GM12875 (cell line): Measurements from ENCODE around the gene SLC43A1.

Experiments used
- H3K4me3 ChIP-seq: one replicate; pipeline ENCODE4 v1.5.1; 2011; ENCODE audit warnings: low read depth, low read length, control low read depth
- TF ChIP-seq, protein P1 (sequence below): IDR thresholded peaks from 2 replicates; pipeline ENCODE4 v1.5.1; 2011; ENCODE audit warnings: low read depth, mild to moderate bottlenecking, control low read depth, inconsistent platforms, low read length, moderate library complexity, borderline replicate concordance; ENCODE audit not compliant: insufficient read depth

Gene SLC43A1

DNA sequence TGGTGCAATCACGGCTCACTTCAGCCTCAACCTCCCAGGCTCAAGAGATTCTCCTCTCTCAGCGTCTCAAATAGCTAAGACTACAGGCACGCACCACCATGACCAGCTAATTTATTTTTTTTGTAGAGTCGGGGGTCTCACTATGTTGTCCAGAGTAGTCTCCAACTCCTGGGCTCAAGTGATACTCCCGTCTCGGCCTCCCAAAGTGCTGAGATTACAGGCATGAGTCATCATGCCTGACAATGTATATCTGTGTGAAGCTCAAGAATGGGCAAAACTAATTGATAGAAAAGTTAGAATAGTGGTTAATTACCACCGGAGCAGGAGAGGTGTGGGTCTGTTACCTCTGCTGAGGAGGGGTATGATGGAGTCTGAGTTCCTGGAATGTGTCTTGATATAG, 79.5 kb downstream of the SLC43A1 start:
- TF ChIP-seq, protein P1, sequence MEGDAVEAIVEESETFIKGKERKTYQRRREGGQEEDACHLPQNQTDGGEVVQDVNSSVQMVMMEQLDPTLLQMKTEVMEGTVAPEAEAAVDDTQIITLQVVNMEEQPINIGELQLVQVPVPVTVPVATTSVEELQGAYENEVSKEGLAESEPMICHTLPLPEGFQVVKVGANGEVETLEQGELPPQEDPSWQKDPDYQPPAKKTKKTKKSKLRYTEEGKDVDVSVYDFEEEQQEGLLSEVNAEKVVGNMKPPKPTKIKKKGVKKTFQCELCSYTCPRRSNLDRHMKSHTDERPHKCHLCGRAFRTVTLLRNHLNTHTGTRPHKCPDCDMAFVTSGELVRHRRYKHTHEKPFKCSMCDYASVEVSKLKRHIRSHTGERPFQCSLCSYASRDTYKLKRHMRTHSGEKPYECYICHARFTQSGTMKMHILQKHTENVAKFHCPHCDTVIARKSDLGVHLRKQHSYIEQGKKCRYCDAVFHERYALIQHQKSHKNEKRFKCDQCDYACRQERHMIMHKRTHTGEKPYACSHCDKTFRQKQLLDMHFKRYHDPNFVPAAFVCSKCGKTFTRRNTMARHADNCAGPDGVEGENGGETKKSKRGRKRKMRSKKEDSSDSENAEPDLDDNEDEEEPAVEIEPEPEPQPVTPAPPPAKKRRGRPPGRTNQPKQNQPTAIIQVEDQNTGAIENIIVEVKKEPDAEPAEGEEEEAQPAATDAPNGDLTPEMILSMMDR = no peak
- no peak overlapping the region for H3K4me3 ChIP-seq

DNA sequence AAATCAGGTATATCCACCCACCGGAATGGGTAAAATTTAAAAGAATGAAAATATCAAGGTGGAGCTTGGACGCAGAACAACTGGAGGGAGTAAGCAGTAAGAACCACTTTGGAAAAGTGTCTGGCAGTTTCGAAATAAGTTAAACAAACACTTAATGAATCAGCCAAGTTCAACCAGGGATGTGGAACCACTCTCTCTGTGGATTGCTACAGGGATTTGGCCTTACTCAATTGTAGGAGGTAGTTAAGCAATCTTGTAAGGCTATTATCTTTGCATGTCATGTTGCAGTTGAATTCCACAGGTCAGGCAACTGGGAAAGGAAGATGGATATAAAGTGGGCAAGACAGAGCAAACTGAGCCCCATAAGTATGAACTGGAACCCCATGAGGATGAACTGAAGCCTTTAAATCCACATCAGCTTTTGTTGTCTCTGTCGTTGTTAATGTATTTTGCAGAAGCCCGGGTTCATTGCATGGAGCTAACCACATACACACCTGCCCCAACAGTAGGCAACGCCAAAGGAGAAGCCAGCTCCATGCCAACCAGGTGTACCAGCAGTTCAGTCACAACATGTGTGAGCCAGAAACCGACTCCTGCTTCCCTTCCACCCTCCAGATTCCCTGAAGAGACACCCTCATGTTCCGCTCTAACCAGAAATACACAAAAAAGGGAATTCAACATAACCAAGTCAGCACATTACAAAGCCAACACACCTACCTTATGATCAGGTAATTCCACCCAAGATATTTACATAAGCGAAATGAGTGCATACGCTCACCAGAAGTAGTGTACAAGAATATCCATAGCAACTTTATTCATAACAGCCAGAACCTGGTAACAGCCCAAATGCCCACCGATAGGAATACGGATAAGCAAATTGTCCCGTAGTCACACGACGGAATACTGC, 80.6 kb downstream of the SLC43A1 start:
- TF ChIP-seq, protein P1 = no peak
- H3K4me3 ChIP-seq = no peak overlapping the region
